Bladder microvascular endothelial cell (primary cell): ENCODE results near the gene PARM1. TPM values are rescaled to one million over a fixed set of nuclear protein-coding genes. Genes with fewer than 3 reads are reported as not detected.

Experiments
- total RNA-seq: library from RNA; depleted of rRNA; stranded (reverse); fragments of >200 nt; gene quantifications from 2 replicates; pipeline ENCODE4 v1.2.3, GENCODE V29; 2014

Gene PARM1, protein sequence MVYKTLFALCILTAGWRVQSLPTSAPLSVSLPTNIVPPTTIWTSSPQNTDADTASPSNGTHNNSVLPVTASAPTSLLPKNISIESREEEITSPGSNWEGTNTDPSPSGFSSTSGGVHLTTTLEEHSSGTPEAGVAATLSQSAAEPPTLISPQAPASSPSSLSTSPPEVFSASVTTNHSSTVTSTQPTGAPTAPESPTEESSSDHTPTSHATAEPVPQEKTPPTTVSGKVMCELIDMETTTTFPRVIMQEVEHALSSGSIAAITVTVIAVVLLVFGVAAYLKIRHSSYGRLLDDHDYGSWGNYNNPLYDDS
- total RNA-seq = under 0.01 and 0.06 TPM in 2 replicates

DNA sequence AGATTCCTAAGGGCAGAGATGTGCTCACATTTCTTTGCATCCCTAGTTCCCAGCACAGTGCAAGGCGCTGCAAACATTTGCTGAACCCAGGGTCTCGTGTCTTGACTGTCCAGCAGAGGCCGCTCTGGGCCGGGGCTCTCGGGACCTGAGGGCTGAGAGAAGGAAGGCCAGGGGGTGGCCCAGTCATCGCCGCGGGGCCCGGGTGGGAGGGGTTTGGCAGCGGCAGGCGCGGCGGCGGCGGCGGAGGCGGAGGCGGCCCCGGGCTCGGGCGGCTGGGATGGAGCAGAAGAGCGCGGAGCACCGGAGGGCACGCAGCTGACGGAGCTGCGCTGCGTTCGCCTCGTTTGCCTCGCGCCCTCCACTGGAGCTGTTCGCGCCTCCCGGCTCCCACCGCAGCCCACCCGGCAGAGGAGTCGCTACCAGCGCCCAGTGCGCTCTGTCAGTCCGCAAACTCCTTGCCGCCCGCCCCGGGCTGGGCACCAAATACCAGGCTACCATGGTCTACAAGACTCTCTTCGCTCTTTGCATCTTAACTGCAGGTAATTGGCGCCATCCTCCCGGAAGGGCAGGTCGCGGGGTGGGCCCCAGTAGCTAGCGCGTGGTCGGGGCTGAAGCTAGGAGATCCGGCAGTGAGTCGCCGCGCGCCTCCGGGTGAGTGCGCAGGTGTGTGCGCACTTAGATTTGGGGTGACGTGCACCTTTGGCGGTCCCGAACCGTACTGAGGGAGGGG, at the start of gene PARM1:
TSS of gene PARM1 (plus strand) at position 285 of the 730 bp plus-strand sequence. CDS start at position 497, 212 bp downstream.

Other genes starting within 250 kb of the PARM1 start
- gene BTC, start 138.6 kb upstream of the PARM1 start, total RNA-seq = under 0.01 and 0.06 TPM in 2 replicates